ENCODE measurements around the gene NAV2.

The NAV2 gene

GRCh38 chr11:19727246-19727645 lies 14.6 kb downstream of the NAV2 start:
- no peaks in the 10 kb centered on the region for H3K36me3 ChIP-seq (ENCODE audit: insufficient read depth, low read length)
- H3K9me3 ChIP-seq (ENCODE audit: insufficient read depth, low read length, severe bottlenecking), result no peaks in the 10 kb centered on the region
- H3K79me2 ChIP-seq (ENCODE audit: insufficient read depth, low read length), result no peaks in the 10 kb centered on the region
- no peak overlapping the region for H3K27ac ChIP-seq (ENCODE audit: low read length)
- no peak for DNase-seq
- H3K4me2 ChIP-seq (ENCODE audit: insufficient read depth, low read length), result no peak overlapping the region
- no peak for TF ChIP-seq EZH2 (IDR thresholded peaks at IDR 0.05; ENCODE audit: borderline replicate concordance, low read depth, low read length, severe bottlenecking)
- TF ChIP-seq CTCF (IDR thresholded peaks at IDR 0.05; ENCODE audit: borderline replicate concordance, extremely low read depth, low read length, poor library complexity, severe bottlenecking), result no peak
- H3K27me3 ChIP-seq (ENCODE audit: insufficient read depth, low read length, poor library complexity), result peaks cover 3% of the 10 kb centered on the region
- no peaks in the 10 kb centered on the region for H3K4me1 ChIP-seq (ENCODE audit: insufficient read depth, low read length)
- H3K9ac ChIP-seq (ENCODE audit: low read depth, low read length), result no peak overlapping the region
- no peaks in the 10 kb centered on the region; the same call in 1 of the 2 replicates for H4K20me1 ChIP-seq (ENCODE audit: insufficient read depth, low read length)
- H3K4me3 ChIP-seq (ENCODE audit: low read depth in 1 of 2, low read length in 2 of 2), result no peak overlapping the region
- no peak for ATAC-seq (ENCODE audit: insufficient read depth, low read depth)
- no peak overlapping the region for H2AFZ ChIP-seq (ENCODE audit: low read depth, low read length)

- no peak for TF ChIP-seq EZH2 (IDR thresholded peaks at IDR 0.05; ENCODE audit: borderline replicate concordance, low read depth, low read length, severe bottlenecking)
- no peak for TF ChIP-seq CTCF (IDR thresholded peaks at IDR 0.05; ENCODE audit: borderline replicate concordance, extremely low read depth, low read length, poor library complexity, severe bottlenecking)
- peaks cover 3% of the 10 kb centered on the region for H3K27me3 ChIP-seq (ENCODE audit: insufficient read depth, low read length, poor library complexity)
- no peak overlapping the region for H3K27ac ChIP-seq (ENCODE audit: low read length)
- DNase-seq (no peak), ATAC-seq (ENCODE audit: insufficient read depth, low read depth) (no peak)
- H3K36me3 ChIP-seq (ENCODE audit: insufficient read depth, low read length), result no peaks in the 10 kb centered on the region
- H3K4me2 ChIP-seq (ENCODE audit: insufficient read depth, low read length), result no peak overlapping the region
- H3K4me3 ChIP-seq (ENCODE audit: low read depth in 1 of 2, low read length in 2 of 2), result no peak overlapping the region
- H3K4me1 ChIP-seq (ENCODE audit: insufficient read depth, low read length), result no peaks in the 10 kb centered on the region
- no peak overlapping the region for H2AFZ ChIP-seq (ENCODE audit: low read depth, low read length)
- H4K20me1 ChIP-seq (ENCODE audit: insufficient read depth, low read length), result no peaks in the 10 kb centered on the region; the same call in 1 of the 2 replicates
- no peaks in the 10 kb centered on the region for H3K9me3 ChIP-seq (ENCODE audit: insufficient read depth, low read length, severe bottlenecking)
- H3K79me2 ChIP-seq (ENCODE audit: insufficient read depth, low read length), result no peaks in the 10 kb centered on the region
- H3K9ac ChIP-seq (ENCODE audit: low read depth, low read length), result no peak overlapping the region
These were observed 15.8 kb downstream of the NAV2 start for GRCh38 chr11:19728436-19728835.

- H3K36me3 ChIP-seq (ENCODE audit: insufficient read depth, low read length), result no peaks in the 10 kb centered on the region
- no peaks in the 10 kb centered on the region for H3K4me1 ChIP-seq (ENCODE audit: insufficient read depth, low read length)
- H3K79me2 ChIP-seq (ENCODE audit: insufficient read depth, low read length), result no peaks in the 10 kb centered on the region
- no peak overlapping the region for H2AFZ ChIP-seq (ENCODE audit: low read depth, low read length)
- H4K20me1 ChIP-seq (ENCODE audit: insufficient read depth, low read length), result no peaks in the 10 kb centered on the region; the same call in 1 of the 2 replicates
- peaks cover 3% of the 10 kb centered on the region for H3K27me3 ChIP-seq (ENCODE audit: insufficient read depth, low read length, poor library complexity)
- DNase-seq, result no peak
- no peak overlapping the region for H3K4me3 ChIP-seq (ENCODE audit: low read depth in 1 of 2, low read length in 2 of 2)
- H3K4me2 ChIP-seq (ENCODE audit: insufficient read depth, low read length), result no peak overlapping the region
- no peak for ATAC-seq (ENCODE audit: insufficient read depth, low read depth)
- H3K9me3 ChIP-seq (ENCODE audit: insufficient read depth, low read length, severe bottlenecking), result no peaks in the 10 kb centered on the region
- no peak overlapping the region for H3K27ac ChIP-seq (ENCODE audit: low read length)
- no peak for TF ChIP-seq CTCF (IDR thresholded peaks at IDR 0.05; ENCODE audit: borderline replicate concordance, extremely low read depth, low read length, poor library complexity, severe bottlenecking)
- no peak for TF ChIP-seq EZH2 (IDR thresholded peaks at IDR 0.05; ENCODE audit: borderline replicate concordance, low read depth, low read length, severe bottlenecking)
- H3K9ac ChIP-seq (ENCODE audit: low read depth, low read length), result no peak overlapping the region
These were observed 16.5 kb downstream of the NAV2 start for GRCh38 chr11:19729141-19729540.

GRCh38 chr11:19730373-19730772 lies 17.7 kb downstream of the NAV2 start:
- TF ChIP-seq EZH2 (IDR thresholded peaks at IDR 0.05; ENCODE audit: borderline replicate concordance, low read depth, low read length, severe bottlenecking), result no peak
- TF ChIP-seq CTCF (IDR thresholded peaks at IDR 0.05; ENCODE audit: borderline replicate concordance, extremely low read depth, low read length, poor library complexity, severe bottlenecking), result no peak
- H3K27ac ChIP-seq (ENCODE audit: low read length), result no peak overlapping the region
- H3K36me3 ChIP-seq (ENCODE audit: insufficient read depth, low read length), result no peaks in the 10 kb centered on the region

More at GRCh38 chr11:19730373-19730772, 17.7 kb downstream of the NAV2 start:
- DNase-seq (no peak), ATAC-seq (ENCODE audit: insufficient read depth, low read depth) (no peak)
- Histone ChIP-seq H4K20me1 (ENCODE audit: insufficient read depth, low read length) (no peaks in the 10 kb centered on the region; the same call in 1 of the 2 replicates), H2AFZ (ENCODE audit: low read depth, low read length) (no peak overlapping the region), H3K4me2 (ENCODE audit: insufficient read depth, low read length) (no peak overlapping the region), H3K27me3 (ENCODE audit: insufficient read depth, low read length, poor library complexity) (no peaks in the 10 kb centered on the region), H3K9me3 (ENCODE audit: insufficient read depth, low read length, severe bottlenecking) (no peaks in the 10 kb centered on the region), H3K4me1 (ENCODE audit: insufficient read depth, low read length) (no peaks in the 10 kb centered on the region), H3K4me3 (ENCODE audit: low read depth in 1 of 2, low read length in 2 of 2) (no peak overlapping the region), H3K79me2 (ENCODE audit: insufficient read depth, low read length) (no peaks in the 10 kb centered on the region), H3K9ac (ENCODE audit: low read depth, low read length) (no peak overlapping the region)

All from DND-41 (cell line).